K562 (cell line): Measurements from ENCODE around the gene CD44. TPM values are rescaled to one million over a fixed set of nuclear protein-coding genes. Genes with fewer than 3 reads are reported as not detected.

Experiments used
- ATAC-seq: fragments of 200-7000 bp; cut with Tn5 transposase; 3 replicates; pipeline ENCODE4 v1.9.1; 2020; ENCODE audit warnings: moderate library complexity
- BruUV-seq: library from RNA; stranded (reverse); fragments of 400-500 nt; replicated peaks from 2 replicates; lab custom pipeline; 2021; lab: Mats Ljungman, UMichigan
- CTCF ChIA-PET: fragments of 300-600 bp; formaldehyde crosslinking; extraction: SDS; loops from one replicate; lab custom pipeline; 2021; ENCODE audit warnings: low intra/inter-chr PET ratio; lab: Yijun Ruan, JAX
- POLR2A ChIA-PET: fragments of 300-600, 350-650 bp; sonication (Branson Sonifier 250); formaldehyde crosslinking; extraction: SDS; loops from one replicate; lab custom pipeline; 2021; ENCODE audit warnings: antibody characterized with exemption, inconsistent platforms; lab: Yijun Ruan, JAX
- DNase-seq, 4 experiments: peaks; one replicate each; pipeline versions ENCODE4 v3.0.0 to v3.0.0-alpha.2; 2011 to 2018; ENCODE audit warnings: low spot score in 3 of 4, mixed read lengths in 3 of 4; ENCODE audit errors: extremely low read depth in 1 of 4
- FAIRE-seq: peaks from 2 replicates; lab custom pipeline; 2011; peaks lifted over from hg19 to GRCh38; lab: Jason Lieb, UNC
- H2AFZ ChIP-seq: 2 replicates; pipeline ENCODE4 v1.6.0; 2011; ENCODE audit warnings: low read depth, low read length, control low read depth, inconsistent platforms
- H3K27ac ChIP-seq: fragments of 200-600 bp; 3 replicates; pipeline ENCODE4 v1.8.0; 2011; ENCODE audit warnings: low read depth, mild to moderate bottlenecking, control low read depth, inconsistent platforms, low read length, moderate library complexity, mixed read lengths; ENCODE audit errors: extremely low read depth
- H3K27me3 ChIP-seq, 2 experiments: fragments of 300-600 bp in 1 of 2; 2 replicates in 1 of 2; 3 replicates in 1 of 2; pipeline versions ENCODE4 v1.6.0 to v1.8.0; 2011; ENCODE audit warnings: inconsistent platforms in 2 of 2, low read length in 2 of 2, mild to moderate bottlenecking in 1 of 2, mixed read lengths in 1 of 2, moderate library complexity in 1 of 2; ENCODE audit not compliant: control insufficient read depth in 2 of 2, insufficient read depth in 2 of 2
- H3K36me3 ChIP-seq: fragments of 300-600 bp; 3 replicates; pipeline ENCODE4 v1.8.0; 2011; ENCODE audit warnings: mild to moderate bottlenecking, low read length, inconsistent platforms; ENCODE audit not compliant: control insufficient read depth, insufficient read depth
- H3K4me1 ChIP-seq, 2 experiments: fragments of 200-600 bp in 1 of 2; replicated peaks in 1 of 2; 2 replicates in 1 of 2; 3 replicates in 1 of 2; pipeline versions ENCODE4 v1.5.1 to v1.8.0; 2011; ENCODE audit warnings: inconsistent platforms in 2 of 2, low read length in 2 of 2, mild to moderate bottlenecking in 1 of 2, mixed read lengths in 1 of 2, moderate library complexity in 1 of 2; ENCODE audit not compliant: control insufficient read depth in 2 of 2, insufficient read depth in 2 of 2
- H3K4me2 ChIP-seq: 2 replicates; pipeline ENCODE4 v1.6.1; 2011; ENCODE audit warnings: low read length, control low read depth, inconsistent platforms, mixed read lengths; ENCODE audit not compliant: insufficient read depth
- H3K4me3 ChIP-seq: fragments of 200-600 bp; sonication (generic), shearing (Covaris generic); 2 replicates; pipeline ENCODE4 v1.5.1; 2016; ENCODE audit warnings: control low read depth, inconsistent platforms
- H3K79me2 ChIP-seq: fragments of 200-600 bp; 3 replicates; pipeline ENCODE4 v1.8.0; 2011; ENCODE audit warnings: low read length, inconsistent platforms; ENCODE audit not compliant: control insufficient read depth, insufficient read depth
- H3K9ac ChIP-seq, 2 experiments: 2 replicates each; pipeline versions ENCODE4 v1.6.0 to v1.6.1; 2011; ENCODE audit warnings: low read depth in 2 of 2, low read length in 2 of 2, control low read depth in 1 of 2, inconsistent platforms in 1 of 2, mild to moderate bottlenecking in 1 of 2, mixed read lengths in 1 of 2; ENCODE audit not compliant: insufficient read depth in 1 of 2
- H3K9me1 ChIP-seq: one replicate; pipeline ENCODE4 v1.6.0; 2011; ENCODE audit warnings: inconsistent platforms, mild to moderate bottlenecking, low read length, moderate library complexity; ENCODE audit not compliant: control insufficient read depth, insufficient read depth
- H3K9me3 ChIP-seq: replicated peaks from 2 replicates; pipeline ENCODE4 v1.5.1; 2011; ENCODE audit warnings: low read depth, low read length, inconsistent platforms; ENCODE audit not compliant: control insufficient read depth, insufficient read depth
- H4K20me1 ChIP-seq: replicated peaks from 2 replicates; pipeline ENCODE4 v1.6.1; 2011; ENCODE audit warnings: low read length, inconsistent platforms, mixed read lengths; ENCODE audit not compliant: control insufficient read depth, insufficient read depth
- BRCA1 ChIP-seq, 2 experiments: fragments of 450-650 bp in 1 of 2; sonication (generic) in 1 of 2; formaldehyde crosslinking in 1 of 2; IDR thresholded peaks; 2 replicates each; pipeline versions ENCODE4 v1.5.0 to v1.6.1; 2017 to 2020; ENCODE audit warnings: mild to moderate bottlenecking in 1 of 2, missing genetic modification reagents in 1 of 2
- RHOXF2B ChIP-seq: fragments of 250-450 bp; sonication (Bioruptor Pico); conservative IDR thresholded peaks from 2 replicates; pipeline ENCODE4 v1.5.1; 2021
- XRCC5 ChIP-seq: fragments of 200-400 bp; formaldehyde crosslinking; IDR thresholded peaks from 2 replicates; pipeline ENCODE4 v1.6.1; 2017; ENCODE audit warnings: low read depth, mild to moderate bottlenecking, low read length
- ZNF551 ChIP-seq: fragments of 250-450 bp; sonication (Bioruptor Pico); IDR thresholded peaks from 2 replicates; pipeline ENCODE4 v1.5.0; 2021; ENCODE audit warnings: mild to moderate bottlenecking, moderate library complexity
- ZSCAN29 ChIP-seq: fragments of 450-650 bp; IDR thresholded peaks from 2 replicates; pipeline ENCODE4 v1.6.1; 2017
- WGBS: fragments of 100-300 bp; shearing (Covaris generic); methylation state at CpG from one replicate; pipeline ENCODE4 v1.1.6; 2016; ENCODE audit warnings: low coverage, mixed read lengths; ENCODE audit not compliant: insufficient coverage; ENCODE audit errors: missing lambda C conversion rate; 5-methylcytosine and 5-hydroxymethylcytosine counted together
- in situ Hi-C: fragments of 300-500 bp; cut with MboI; formaldehyde crosslinking; loops from 4 replicates; pipeline ENCODE4 v1.15.0; 2018; ENCODE audit warnings: inconsistent platforms, mixed read lengths
- intact Hi-C: fragments of 100-400 bp; cut with micrococcal nuclease; formaldehyde crosslinking; loops from 2 replicates; pipeline ENCODE4 v1.14.2; 2022
- polyA plus RNA-seq, 8 experiments: library from polyadenylated mRNA; depleted of rRNA in 4 of 8; stranded (reverse) in 5 of 8; unstranded in 3 of 8; fragments of >200 nt; fragmentation: Nextera tagmentation in 2 of 8; fragmentation: Illumina TruSeq in 1 of 8; extraction: Ambion mirVana in 2 of 8; extraction: Trizol in 1 of 8; gene quantifications; 2 replicates each; pipeline versions ENCODE4 v1.2.1 to v1.2.3, GENCODE V29; 2011 to 2014; ENCODE audit warnings: inconsistent platforms in 1 of 8, missing spikeins in 1 of 8
- total RNA-seq, 7 experiments: library from RNA; depleted of rRNA in 6 of 7; stranded (reverse); fragments of >200 nt in 6 of 7; fragmentation: Illumina TruSeq in 2 of 7; extraction: Trizol in 2 of 7; gene quantifications; 2 replicates each; pipeline versions ENCODE4 v1.2.1 to v1.2.3, GENCODE V29; 2011 to 2021; ENCODE audit warnings: low replicate concordance in 1 of 7
- TF ChIP-seq, protein P1 (sequence below): fragments of 250-450 bp; sonication (Bioruptor Pico); IDR thresholded peaks from 2 replicates; pipeline ENCODE4 v1.4.0; 2020

Gene CD44
- total and polyA plus RNA-seq, 9 of the 15 experiments (the other 6 are each of a cell fraction or from before 2014, with no cell fraction given), result 1.2 to 13.9 (median 3.0) TPM

DNA sequence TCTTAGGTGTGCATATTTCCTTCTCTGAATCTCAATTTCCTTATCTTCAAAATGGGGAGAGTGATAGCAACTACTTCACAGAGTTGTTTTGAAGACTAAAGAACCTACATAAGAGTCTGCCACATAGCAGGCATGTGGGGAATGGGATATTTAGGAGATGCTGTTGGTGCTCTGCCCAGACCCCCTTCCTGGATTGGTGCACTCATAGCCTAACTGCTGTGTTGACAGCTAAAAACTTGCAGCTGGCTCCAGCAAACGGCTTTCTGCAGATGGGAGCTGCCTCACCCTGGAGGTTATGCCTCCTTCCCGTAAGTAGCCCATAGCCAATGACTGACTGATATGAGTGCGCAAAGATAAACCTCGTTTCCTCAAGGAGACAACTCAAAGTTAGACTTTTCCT is 106.1 kb downstream of the CD44 start:
- no TSS peak for BruUV-seq
- FAIRE-seq, result no peak
- H4K20me1 ChIP-seq, result no peaks in the 10 kb centered on the region
- in situ Hi-C loops, result loop anchor here (25.0 kb wide), 1 partner anchor 308 kb away; no protein-coding TSS in a partner anchor
- no peaks in the 10 kb centered on the region for H3K9me1 ChIP-seq
- TF ChIP-seq RHOXF2B, result no peak
- TF ChIP-seq, protein P1, sequence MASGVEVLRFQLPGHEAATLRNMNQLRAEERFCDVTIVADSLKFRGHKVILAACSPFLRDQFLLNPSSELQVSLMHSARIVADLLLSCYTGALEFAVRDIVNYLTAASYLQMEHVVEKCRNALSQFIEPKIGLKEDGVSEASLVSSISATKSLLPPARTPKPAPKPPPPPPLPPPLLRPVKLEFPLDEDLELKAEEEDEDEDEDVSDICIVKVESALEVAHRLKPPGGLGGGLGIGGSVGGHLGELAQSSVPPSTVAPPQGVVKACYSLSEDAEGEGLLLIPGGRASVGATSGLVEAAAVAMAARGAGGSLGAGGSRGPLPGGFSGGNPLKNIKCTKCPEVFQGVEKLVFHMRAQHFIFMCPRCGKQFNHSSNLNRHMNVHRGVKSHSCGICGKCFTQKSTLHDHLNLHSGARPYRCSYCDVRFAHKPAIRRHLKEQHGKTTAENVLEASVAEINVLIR (CRISPR knock-in tag), result no peak
- no peak for TF ChIP-seq ZSCAN29
- no peak for TF ChIP-seq XRCC5
- no peak for TF ChIP-seq BRCA1 (IDR thresholded peaks at IDR 0.05)
- no peak for TF ChIP-seq BRCA1 (CRISPR knock-in tag; IDR thresholded peaks at IDR 0.05)
- TF ChIP-seq ZNF551 (CRISPR knock-in tag), result no peak
- H3K9ac ChIP-seq, result no peak overlapping the region
- ChIA-PET POLR2A (interaction anchor here (0.7 kb wide), 1 partner anchor 71 kb away, joined by 3 read pairs; no protein-coding TSS in a partner anchor), CTCF (no interaction called here)
- no peaks in the 10 kb centered on the region for H3K4me1 ChIP-seq
- H3K36me3 ChIP-seq, result no peaks in the 10 kb centered on the region
- DNase-seq, result no peak
- no peak overlapping the region for H3K4me2 ChIP-seq
- peaks cover 0 to 3% of the 10 kb centered on the region in 2 experiments; a peak in 3 of 5 replicates for H3K27me3 ChIP-seq
- no peak overlapping the region for H3K4me3 ChIP-seq
- H3K79me2 ChIP-seq, result no peaks in the 10 kb centered on the region
- 0 out of 2 replicates have a peak, but pooled peaks cover 2% of the 10 kb centered on the region for H3K9me3 ChIP-seq
- no peak for ATAC-seq
- 11% methylated on average over 4 of the region's 4 CpGs for WGBS
- no peak overlapping the region for H3K27ac ChIP-seq
- H2AFZ ChIP-seq, result no peak overlapping the region
- intact Hi-C loops, result no loop called here
